H1 (cell line): ENCODE data around the gene MYBPHL.

Source experiments
- POLR2A ChIP-seq, 2 experiments: IDR thresholded peaks; 1 replicate in 1 of 2; 2 replicates in 1 of 2; pipeline ENCODE4 v1.6.1; 2011; ENCODE audit warnings: low read depth in 2 of 2, low read length in 2 of 2, mild to moderate bottlenecking in 2 of 2; ENCODE audit errors: control extremely low read depth in 1 of 2
- SRF ChIP-seq: IDR thresholded peaks from 2 replicates; pipeline ENCODE4 v1.6.1; 2011; ENCODE audit warnings: mild to moderate bottlenecking, low read depth, low read length, moderate library complexity
- TEAD4 ChIP-seq: IDR thresholded peaks from 2 replicates; pipeline ENCODE4 v1.6.1; 2012; ENCODE audit warnings: low read depth, low read length, inconsistent platforms, mixed read lengths
- TF ChIP-seq, protein P1 (sequence below), 3 experiments: IDR thresholded peaks; 1 replicate in 2 of 3; 2 replicates in 1 of 3; pipeline versions ENCODE4 v1.5.1 to v1.6.1; 2011; ENCODE audit warnings: low read length in 3 of 3, mild to moderate bottlenecking in 3 of 3, inconsistent platforms in 2 of 3, low read depth in 1 of 3, moderate library complexity in 1 of 3; ENCODE audit not compliant: insufficient read depth in 1 of 3; ENCODE audit errors: control extremely low read depth in 1 of 3

DNA sequence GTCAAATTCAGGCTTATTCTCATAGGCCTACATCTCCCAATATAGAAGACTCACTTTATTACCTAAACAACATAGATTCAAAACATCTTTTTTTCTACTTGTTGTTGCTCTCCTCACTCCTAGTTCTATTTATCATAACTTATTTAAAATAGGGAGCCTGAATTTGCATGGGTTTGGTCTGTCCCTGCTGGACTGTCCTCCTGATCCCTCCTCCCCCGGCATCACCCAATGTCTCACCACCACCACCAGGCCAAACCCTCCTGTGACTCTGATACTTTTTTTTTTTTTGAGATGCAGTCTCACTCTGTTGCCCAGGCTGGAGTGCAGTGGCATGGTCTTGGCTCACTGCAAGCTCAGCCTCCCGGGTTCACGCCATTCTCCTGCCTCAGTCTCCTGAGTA is 31.8 kb upstream of the MYBPHL start:
- no peak for TF ChIP-seq TEAD4
- no peak for TF ChIP-seq POLR2A (IDR thresholded peaks at IDR 0.05; ENCODE audit: control extremely low read depth in 1 of 2, low read depth in 2 of 2, low read length in 2 of 2)
- TF ChIP-seq SRF = no peak
- TF ChIP-seq, protein P1, sequence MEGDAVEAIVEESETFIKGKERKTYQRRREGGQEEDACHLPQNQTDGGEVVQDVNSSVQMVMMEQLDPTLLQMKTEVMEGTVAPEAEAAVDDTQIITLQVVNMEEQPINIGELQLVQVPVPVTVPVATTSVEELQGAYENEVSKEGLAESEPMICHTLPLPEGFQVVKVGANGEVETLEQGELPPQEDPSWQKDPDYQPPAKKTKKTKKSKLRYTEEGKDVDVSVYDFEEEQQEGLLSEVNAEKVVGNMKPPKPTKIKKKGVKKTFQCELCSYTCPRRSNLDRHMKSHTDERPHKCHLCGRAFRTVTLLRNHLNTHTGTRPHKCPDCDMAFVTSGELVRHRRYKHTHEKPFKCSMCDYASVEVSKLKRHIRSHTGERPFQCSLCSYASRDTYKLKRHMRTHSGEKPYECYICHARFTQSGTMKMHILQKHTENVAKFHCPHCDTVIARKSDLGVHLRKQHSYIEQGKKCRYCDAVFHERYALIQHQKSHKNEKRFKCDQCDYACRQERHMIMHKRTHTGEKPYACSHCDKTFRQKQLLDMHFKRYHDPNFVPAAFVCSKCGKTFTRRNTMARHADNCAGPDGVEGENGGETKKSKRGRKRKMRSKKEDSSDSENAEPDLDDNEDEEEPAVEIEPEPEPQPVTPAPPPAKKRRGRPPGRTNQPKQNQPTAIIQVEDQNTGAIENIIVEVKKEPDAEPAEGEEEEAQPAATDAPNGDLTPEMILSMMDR (IDR thresholded peaks at IDR 0.05; ENCODE audit: control extremely low read depth in 1 of 3, insufficient read depth in 1 of 3, low read depth in 1 of 3, low read length in 3 of 3) = no peak
